ENCODE results near the gene ENPP1. TPM values are rescaled to one million over a fixed set of nuclear protein-coding genes. Genes with fewer than 3 reads are reported as not detected.

The ENPP1 gene
- total RNA-seq, 3 donors from 2014 or later (not counting 1 experiment from before 2014, with no cell fraction given), result 0.45 to 0.85 (median 0.83) TPM

- no peak for TF ChIP-seq CTCF (IDR thresholded peaks at IDR 0.05)
- ATAC-seq, result no peak
- intact Hi-C loops (cut with micrococcal nuclease), result no loop called here
- Mint-ChIP-seq H3K4me1 (no peaks in the 10 kb centered on the region), H3K27ac (no peak overlapping the region), H3K27me3 (ENCODE audit: low read depth in 2 of 2) (peaks cover 16 to 18% of the 10 kb centered on the region in 2 donors), H3K4me3 (no peak overlapping the region), H3K36me3 (no peaks in the 10 kb centered on the region), H3K9me3 (no peaks in the 10 kb centered on the region)
- no peaks in the 10 kb centered on the region for H3K36me3 ChIP-seq (ENCODE audit: control insufficient read depth, insufficient read depth, low read length)
- no peaks in the 10 kb centered on the region for H3K4me1 ChIP-seq (ENCODE audit: control insufficient read depth, insufficient read depth, low read length)
- H3K27ac ChIP-seq (ENCODE audit: low read length), result no peak overlapping the region
- no peaks in the 10 kb centered on the region for H3K27me3 ChIP-seq (ENCODE audit: control insufficient read depth, insufficient read depth, low read length)
- no peak overlapping the region for H3K4me3 ChIP-seq (ENCODE audit: low read length)
- no peaks in the 10 kb centered on the region for H3K9me3 ChIP-seq (ENCODE audit: control insufficient read depth, insufficient read depth, low read length)
- DNase-seq, result no peak
- 67% methylated on average over 1 of the region's 1 CpG for WGBS (ENCODE audit: insufficient coverage)
Observed at GRCh38 chr6:131768964-131769363, 38.9 kb upstream of the ENPP1 start.

DNA sequence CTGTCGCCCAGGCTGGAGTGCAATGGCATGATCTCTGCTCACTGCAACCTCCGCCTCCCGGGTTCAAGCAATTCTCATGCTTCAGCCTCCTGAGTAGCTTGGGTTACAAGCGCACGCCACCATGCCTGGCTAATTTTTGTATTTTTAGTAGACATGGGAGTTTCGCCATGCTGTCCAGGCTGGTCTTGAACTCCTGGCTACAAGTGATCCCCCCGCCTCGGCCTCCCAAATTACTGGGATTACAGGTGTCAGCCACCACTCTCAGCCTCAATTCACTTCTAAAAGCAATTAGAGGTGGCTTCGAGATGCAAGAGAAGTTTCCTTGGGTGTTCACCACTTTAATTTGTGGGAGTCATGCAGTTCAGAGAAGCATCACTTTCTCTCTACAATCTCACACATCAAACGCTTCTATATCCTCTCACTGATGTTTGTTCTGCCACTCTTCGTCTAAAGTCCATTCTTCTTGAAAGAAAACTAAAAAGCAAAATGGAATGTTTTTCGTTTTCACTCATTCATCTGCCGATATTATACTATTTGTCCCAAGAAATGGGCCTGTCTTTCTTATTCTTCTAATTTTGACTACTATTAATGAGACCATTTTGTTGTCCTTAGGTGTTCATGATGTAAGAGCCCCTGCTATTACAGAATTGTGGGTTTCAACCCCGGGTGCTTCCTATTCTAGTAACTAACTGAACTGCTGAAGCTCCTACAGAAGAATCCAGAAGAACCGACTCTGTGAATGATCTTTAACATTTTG is 38.3 kb upstream of the ENPP1 start:
- H3K9me3 ChIP-seq (ENCODE audit: control insufficient read depth, insufficient read depth, low read length), result no peaks in the 10 kb centered on the region
- no peaks in the 10 kb centered on the region for H3K4me1 ChIP-seq (ENCODE audit: control insufficient read depth, insufficient read depth, low read length)
- H3K27ac ChIP-seq (ENCODE audit: low read length), result no peak overlapping the region

GRCh38 chr6:131770776-131771175 is 37.0 kb upstream of the ENPP1 start:
- H3K9me3 ChIP-seq (ENCODE audit: control insufficient read depth, insufficient read depth, low read length), result no peaks in the 10 kb centered on the region
- no peaks in the 10 kb centered on the region for H3K4me1 ChIP-seq (ENCODE audit: control insufficient read depth, insufficient read depth, low read length)
- WGBS (ENCODE audit: insufficient coverage), result 88% methylated on average over 1 of the region's 1 CpG
- no peak overlapping the region for H3K4me3 Mint-ChIP-seq
- no peaks in the 10 kb centered on the region for H3K36me3 Mint-ChIP-seq
- no peaks in the 10 kb centered on the region for H3K9me3 Mint-ChIP-seq
- H3K27me3 ChIP-seq (ENCODE audit: control insufficient read depth, insufficient read depth, low read length), result no peaks in the 10 kb centered on the region
- intact Hi-C loops (cut with micrococcal nuclease), result no loop called here
- H3K4me1 Mint-ChIP-seq, result no peaks in the 10 kb centered on the region
- H3K27ac ChIP-seq (ENCODE audit: low read length), result no peak overlapping the region
- no peaks in the 10 kb centered on the region for H3K36me3 ChIP-seq (ENCODE audit: control insufficient read depth, insufficient read depth, low read length)
- no peak overlapping the region for H3K4me3 ChIP-seq (ENCODE audit: low read length)
- no peak overlapping the region for H3K27ac Mint-ChIP-seq
- ATAC-seq (no peak), DNase-seq (no peak)
- H3K27me3 Mint-ChIP-seq (ENCODE audit: low read depth in 2 of 2), result peaks cover 13 to 30% of the 10 kb centered on the region in 2 donors
- no peak for TF ChIP-seq CTCF (IDR thresholded peaks at IDR 0.05)

More for the DNA sequence above, 38.3 kb upstream of the ENPP1 start:
- Mint-ChIP-seq H3K36me3 (no peaks in the 10 kb centered on the region), H3K27ac (no peak overlapping the region), H3K27me3 (ENCODE audit: low read depth in 2 of 2) (peaks cover 16 to 18% of the 10 kb centered on the region in 2 donors), H3K4me3 (no peak overlapping the region), H3K9me3 (no peaks in the 10 kb centered on the region), H3K4me1 (no peaks in the 10 kb centered on the region)
- H3K36me3 ChIP-seq (ENCODE audit: control insufficient read depth, insufficient read depth, low read length), result no peaks in the 10 kb centered on the region
- ATAC-seq (no peak), DNase-seq (no peak)
- no peak for TF ChIP-seq CTCF (IDR thresholded peaks at IDR 0.05)
- WGBS (ENCODE audit: insufficient coverage), result 90% methylated on average over 12 of the region's 15 CpGs
- H3K27me3 ChIP-seq (ENCODE audit: control insufficient read depth, insufficient read depth, low read length), result no peaks in the 10 kb centered on the region
- H3K4me3 ChIP-seq (ENCODE audit: low read length), result no peak overlapping the region
- intact Hi-C loops (cut with micrococcal nuclease), result no loop called here

All from natural killer cell (primary cell).